CD4-positive, alpha-beta T cell treated with Interleukin-15 for 1 hour (primary cell): ENCODE data around the gene TMEM126A.
"Not testable (repeated sequence)": the region's sequence is repeated elsewhere in the genome, so short reads cannot be mapped to it uniquely, and the experiment has no call there.

Experiments
- DNase-seq: peaks from one replicate; pipeline ENCODE4 v3.0.0-alpha.2; 2020

Gene TMEM126A

DNA sequence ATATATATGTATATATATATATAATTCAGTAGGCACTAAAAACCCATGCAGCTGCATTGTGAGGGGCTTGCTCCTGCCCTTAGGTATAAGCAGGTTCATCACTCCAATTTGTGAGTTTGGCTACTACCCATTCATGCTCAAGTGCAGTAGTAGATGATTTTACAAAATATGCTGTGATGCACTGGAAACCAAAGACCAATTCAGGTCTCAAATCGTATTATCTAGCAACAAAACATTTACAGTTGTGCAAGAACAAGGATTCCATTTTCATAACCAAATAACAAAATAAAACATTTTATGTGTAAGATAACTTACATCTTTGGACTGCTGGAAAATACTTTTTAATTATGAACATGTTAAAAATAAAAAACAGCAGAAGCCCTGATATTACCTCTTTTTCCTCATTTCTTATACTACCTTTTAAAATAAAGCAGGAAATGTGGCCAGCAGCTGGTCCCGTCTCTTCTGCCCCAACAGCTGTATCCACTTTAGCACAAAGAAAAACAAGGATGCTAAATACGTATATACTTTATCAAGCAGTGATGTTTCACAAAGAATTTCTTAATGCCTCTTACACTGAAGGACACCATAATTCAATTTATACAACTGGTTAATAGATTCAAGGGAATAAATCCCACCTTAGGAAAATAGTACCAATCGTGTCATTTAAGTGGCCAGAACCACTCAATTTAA is 14.4 kb downstream of the TMEM126A start:
- DNase-seq = no peak

DNA sequence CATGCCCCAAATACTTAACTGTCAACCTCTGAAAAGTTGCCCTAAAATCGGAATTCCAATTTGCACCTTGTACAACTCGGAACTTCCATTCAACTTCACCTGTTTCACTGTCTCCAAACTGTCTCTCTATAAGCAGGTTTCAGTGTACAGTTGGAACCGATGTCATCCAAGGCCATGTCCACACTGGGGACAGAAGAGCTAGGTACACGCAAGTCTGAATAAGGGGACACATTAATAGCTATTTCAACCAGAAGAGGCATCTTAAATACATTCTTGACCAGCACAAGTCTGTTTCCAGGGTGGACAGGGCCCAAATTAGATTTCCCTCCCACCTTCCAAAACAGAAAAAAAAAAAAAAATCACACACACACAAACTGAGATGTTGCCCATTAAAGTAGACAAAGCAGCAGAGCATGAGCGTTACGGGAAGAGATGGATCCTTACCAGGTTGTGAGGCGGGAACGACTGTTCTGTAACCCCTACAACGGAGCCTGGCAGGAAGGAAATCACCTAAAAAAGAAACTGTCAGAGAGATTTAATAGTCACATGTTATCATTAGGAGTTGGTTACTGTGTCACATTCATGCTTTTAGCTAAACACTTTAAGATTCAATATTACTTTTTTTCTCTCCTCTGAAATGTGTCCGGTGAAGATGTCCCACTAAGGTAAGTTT is 15.4 kb downstream of the TMEM126A start:
- DNase-seq = no peak

DNA sequence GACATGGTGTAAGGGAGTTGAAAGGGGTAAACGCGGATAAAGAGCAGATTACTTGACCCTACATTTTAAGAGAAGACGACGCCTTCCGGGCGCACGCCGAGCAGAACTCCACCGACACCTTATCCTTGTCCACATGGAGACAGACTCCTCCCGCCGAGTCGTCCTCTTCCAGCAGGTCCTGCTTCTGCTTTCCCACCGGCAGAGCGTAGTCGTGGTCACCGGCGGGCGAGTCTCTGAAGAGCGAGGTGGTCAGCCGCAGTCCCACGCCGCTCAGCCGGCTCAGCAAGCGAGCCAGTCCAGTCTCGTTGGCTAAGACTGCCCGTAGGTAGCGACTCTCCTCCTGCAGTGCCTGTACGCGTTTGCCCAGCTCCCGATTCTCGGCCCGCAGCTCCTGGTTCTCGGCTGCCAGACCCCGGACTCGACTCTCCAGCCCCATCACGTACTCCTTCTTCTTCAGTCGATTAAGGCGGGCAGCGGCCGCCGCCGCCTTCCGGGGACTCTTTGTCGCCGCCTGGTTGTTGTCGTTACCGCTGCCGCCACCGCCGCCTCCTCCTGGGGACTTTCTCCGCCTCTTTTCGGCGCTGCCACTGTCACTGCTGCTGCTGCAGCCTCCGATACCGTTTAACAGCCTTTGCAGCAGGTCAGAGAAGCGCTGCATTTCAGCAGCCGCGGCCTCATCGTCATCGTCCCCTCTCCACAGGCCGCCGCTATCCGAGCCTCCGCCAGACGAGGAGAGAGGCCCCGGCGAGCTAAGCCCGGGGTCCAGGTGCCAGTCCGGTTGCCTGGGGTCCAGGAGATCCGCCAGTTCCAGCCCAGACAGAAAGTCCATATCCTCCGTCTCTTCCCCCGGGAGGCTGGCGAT is 16.2 kb downstream of the TMEM126A start:
- peak; percentile 89 for DNase-seq

DNA sequence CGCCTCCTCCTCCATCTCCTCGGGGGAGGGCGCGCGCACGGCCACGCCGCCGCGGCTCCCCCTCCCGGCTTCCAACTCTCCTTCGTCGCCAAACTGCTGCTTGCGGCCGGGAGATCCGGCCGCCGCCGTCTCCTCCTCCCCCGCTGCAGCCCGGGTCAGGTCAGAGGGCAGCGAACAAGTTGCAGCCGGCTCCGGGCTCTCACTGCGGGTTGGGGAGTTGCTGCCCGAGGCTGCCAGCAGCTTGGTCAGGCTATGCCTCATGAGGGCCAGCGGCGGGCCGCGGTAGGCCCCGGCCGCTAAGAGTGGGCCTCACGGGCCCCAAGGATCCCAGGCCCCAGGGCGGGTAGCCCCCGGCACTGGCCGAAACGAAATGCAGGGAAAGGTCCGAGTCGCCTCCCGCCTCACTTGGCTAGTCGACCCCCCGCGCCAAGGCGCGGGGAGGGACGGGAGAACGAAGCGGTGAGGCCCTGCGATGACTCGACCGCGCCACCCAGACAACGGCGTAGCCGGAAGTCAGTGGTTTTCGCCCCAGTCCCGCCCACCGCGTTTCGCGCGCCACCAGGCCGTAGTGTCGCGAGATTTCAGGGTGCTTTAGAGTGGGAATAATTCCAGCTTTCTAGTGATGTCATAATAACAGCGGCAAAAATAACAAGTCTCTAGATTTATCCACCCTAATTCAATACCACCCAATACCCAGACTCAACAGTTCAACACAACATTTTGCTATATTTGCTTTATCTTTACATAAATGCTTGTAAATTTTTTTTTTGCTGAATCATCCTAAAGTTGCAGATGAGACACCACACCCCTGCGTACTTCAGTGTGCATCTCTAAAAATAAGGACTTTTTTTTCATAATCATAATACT is 17.1 kb downstream of the TMEM126A start, which contains the start of gene CREBZF:
Gene CREBZF (minus strand): TSS at position 515 of the 867 bp plus-strand sequence. CDS start 254 bp downstream, at position 261.
- peak; percentile 93 for DNase-seq

DNA sequence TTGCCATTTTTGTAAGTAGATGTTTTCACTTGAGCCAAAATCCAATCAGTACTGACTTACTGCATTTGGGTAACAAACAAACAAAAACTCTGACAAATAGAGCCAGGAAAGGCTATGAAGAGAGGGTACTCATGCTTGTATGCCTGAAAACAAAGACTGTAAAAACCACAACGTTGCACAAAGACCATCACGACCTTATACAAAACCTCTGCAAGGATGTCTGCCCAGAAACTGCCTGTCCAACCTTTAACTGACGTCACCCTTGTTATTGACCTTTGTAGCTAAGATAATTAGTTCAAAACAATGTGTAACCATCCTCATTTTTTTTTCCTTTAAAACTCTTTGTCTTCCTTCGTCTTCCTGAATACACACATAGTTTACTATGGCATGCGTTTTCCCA is 18.0 kb downstream of the TMEM126A start:
- DNase-seq = no peak

DNA sequence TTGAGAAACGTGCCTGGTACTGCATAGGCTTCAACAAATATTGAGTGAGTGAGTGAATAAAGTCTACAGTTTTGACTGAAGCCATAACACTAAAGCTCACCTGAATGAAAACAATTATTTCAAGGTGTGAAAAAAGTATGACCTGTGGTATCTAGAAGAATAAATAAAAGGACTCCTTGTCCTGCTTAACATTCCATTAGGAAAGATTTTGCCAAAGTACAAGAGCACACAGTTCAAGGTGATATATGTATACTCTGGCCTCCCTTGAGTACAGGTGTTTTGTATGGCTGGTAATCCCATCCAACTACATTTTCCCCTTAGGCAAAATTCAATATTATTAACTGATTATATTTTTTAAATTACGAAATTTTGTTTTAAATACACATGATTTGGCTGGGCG is 18.9 kb downstream of the TMEM126A start:
- no peak for DNase-seq

DNA sequence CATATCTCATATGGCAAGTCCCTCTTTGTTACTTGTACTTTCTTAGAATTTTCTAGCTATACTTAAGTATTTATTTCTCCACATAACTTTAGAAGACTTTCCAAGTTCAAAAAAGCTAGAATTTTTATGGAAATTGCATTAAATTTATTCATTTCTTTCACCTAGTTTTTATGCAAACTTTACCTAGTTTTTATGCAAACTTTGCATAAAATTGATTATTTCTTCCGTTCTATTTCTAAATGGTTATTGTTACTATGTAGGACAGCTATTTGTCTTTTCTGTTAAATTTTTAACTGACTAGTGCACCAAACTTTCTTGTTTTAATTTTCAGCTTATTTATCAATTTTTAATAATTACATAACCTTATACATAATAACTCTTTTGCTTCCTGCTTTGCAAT is 20.4 kb downstream of the TMEM126A start:
- no peak for DNase-seq

DNA sequence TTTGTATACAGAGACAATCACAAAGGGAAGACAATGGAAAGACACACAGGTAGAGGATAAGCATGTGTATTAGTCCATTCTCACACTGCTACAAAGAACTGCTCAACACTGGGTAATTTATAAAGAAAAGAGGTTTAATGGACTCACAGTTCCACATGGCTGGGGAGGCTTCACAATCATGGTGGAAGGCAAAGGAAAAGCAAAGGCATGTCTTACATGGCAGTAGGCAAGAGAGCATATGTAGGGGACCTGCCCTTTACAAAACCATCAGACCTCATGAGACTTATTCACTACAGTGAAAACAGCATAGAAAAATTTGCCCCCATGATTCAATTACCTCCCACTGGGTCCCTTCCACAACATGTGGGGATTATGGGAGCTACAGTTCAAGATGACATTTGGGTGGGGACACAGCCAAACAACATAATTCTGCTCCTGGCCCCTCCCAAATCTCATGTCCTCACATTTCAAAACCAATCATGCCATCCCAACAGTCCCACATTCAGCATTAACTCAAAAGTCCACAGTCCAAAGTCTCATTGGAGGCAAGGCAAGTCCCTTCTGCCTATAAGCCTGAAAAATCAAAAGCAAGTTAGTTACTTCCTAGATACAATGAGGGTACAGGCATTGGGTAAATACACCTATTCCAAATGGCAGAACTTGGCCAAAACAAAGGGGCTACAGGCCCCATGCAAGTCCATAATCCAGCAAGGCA is 23.3 kb downstream of the TMEM126A start:
- not testable (repeated sequence) for DNase-seq

DNA sequence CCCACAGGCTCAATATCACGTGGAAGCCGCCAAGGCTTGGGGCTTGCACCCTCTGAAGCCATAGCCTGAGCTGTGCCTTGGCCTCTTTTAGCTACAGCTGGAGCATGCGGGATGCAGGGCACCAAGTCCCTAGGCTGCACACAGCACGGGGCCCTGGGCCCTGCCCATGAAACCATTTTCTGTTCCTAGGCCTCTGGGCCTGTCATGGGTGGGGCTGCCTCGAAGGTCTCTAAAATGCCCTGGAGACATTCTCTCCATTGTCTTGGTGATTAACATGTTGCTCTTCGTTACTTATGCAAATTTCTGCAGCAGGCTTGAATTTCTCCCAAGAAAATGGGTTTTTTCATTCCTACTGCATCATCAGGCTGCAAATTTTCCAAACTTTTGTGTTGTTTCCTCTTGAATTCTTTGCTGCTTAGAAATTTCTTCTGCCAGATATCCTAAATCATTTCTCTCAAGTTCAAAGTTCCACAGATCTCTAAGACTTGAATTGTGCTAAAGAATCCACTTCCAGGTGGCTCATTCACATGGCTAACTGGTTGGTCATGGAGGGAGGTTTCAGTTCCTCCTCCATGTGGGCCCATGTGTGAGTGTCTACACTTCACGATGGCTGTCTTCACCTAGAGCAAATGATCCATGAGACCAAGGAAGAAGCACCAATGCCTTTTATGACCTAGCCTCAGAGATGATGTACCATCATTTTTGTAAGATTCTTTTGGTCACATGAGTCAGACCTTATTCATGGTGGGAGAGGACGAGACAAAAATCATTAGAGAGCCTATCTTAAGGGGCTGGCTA is 24.5 kb downstream of the TMEM126A start:
- DNase-seq = no peak

DNA sequence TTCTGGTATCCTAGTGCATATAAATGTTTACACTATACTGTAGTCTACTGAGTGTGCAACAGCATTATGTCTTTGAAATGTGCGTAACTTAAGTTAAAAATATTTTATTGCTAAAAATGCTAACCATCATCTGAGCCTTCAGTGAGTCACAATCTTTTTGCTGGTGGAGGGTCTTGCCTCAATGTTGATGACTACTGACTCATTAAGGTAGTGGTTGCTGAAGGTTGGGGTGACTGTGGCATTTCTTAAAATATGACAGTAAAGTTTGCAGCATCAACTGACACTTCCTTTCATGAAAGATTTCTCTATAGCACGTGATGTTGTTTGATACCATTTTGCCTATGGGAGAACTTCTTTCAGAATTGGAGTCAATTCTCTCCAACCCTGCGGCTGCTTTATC is 25.6 kb downstream of the TMEM126A start:
- no peak for DNase-seq

DNA sequence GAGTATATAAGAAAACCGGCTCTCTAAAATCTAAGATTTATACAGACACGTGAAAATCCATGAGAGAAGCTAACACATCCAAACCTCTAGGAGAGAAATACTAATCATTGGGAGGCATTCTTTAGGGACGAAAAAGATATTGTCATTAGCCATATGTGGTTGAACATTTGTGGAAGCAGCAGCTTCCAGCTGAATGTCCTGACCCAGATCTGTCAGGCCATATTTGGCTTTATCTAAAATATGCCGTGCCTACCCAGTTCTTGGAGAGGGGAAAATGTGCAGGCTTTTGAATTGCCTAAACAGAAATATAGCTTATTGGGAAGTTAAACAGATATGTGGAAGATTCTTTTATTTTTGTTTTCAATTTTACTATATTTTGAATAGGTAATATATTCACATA is 31.8 kb downstream of the TMEM126A start:
- no peak for DNase-seq

DNA sequence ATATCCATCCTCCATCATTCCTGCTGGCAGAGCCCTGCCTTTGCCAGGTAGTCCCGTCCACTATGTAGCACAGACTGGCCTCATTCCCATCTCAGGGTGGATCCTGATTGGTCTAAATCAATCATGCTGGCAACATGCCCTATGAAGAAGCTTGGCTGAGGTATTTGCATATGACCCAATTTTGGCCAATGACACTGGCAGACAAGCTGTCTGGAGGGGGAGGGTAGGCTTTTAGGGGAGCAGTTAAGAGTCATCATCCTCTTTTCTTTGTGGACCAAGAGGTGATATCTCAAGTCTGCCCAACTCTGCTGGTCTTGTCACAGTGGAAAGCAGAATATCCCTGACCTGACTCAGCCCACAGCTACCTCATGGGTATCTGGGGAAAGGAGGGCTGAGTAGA is 33.1 kb downstream of the TMEM126A start:
- no peak for DNase-seq

DNA sequence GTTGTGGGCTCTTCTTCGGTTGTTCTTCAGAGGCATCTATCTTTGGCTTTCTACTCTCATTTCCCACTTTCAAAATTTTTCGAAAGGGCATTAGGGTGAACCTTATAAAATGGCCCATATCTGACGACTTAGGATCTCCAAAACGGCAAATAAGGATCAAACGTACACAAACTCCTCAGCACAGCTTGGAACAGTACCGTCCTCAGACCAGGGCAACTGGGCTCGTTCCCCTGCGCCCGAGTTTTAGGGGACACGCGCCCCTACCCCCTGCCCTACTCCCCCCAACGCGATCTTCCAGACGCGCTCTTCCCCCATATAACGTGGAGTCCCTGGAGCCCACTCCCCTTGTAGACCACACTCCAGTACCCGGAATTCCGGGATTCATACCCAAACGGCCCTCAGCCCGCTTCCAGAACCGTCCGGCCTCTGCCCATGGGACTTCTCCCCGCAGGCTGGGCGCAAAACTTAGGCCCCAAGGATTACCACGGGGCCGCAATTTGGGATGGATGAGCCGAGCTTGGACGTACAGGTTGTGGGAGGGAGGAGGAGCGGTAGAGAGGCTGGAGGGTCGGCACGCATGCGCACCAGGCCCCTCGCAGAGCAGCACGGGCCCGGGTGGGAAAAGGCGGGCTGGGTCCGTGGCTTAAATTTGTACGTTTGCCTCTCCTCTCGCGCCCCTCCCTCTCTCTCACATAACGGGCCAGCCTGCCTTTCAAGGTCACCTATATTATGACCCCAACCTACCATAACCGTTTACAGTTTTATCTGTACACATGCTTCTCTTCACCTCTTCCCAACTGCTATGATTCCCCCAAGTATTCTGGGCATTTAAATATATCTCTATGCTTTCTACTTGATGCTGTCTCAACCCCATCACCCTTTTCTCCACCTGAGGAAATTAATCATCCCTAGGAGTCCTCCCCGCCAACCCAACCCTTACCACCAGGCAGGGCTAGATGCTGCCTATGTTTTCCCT is 34.9 kb downstream of the TMEM126A start:
- peak; percentile 73 for DNase-seq

DNA sequence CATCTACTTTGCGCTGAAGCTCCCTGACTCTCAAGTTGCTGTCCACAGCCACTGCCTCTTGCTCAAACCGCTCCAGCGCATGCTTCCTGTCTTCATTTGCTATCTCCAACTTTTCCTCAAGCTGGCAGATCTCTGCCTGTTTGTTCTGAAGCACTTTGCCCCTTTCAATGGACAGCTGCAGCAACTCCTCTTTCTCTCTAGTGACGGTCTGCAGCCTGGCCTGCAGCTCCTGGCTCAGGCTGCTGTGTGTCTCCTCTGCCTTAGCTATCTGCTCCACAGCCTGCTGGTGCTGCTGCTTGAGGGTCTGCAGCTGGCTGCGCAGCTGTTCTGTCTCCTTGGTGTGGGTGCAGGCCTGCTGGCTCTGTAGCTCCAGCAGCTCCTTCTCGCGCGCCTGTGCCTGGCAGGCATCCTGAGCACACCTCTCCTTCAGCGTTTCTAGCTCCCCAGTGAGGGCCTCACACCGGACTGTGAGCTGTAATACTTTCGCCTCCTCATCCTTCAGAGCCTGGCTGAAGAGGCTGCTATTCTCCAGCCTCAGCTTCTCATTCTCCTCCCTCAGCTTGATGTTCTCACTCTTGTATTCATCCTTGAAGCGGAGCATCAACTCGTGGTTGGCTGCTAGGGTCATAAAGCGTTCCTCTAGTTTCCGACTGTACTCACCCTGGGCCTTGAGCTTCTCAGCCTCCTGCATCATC is 37.5 kb downstream of the TMEM126A start:
- DNase-seq = no peak

DNA sequence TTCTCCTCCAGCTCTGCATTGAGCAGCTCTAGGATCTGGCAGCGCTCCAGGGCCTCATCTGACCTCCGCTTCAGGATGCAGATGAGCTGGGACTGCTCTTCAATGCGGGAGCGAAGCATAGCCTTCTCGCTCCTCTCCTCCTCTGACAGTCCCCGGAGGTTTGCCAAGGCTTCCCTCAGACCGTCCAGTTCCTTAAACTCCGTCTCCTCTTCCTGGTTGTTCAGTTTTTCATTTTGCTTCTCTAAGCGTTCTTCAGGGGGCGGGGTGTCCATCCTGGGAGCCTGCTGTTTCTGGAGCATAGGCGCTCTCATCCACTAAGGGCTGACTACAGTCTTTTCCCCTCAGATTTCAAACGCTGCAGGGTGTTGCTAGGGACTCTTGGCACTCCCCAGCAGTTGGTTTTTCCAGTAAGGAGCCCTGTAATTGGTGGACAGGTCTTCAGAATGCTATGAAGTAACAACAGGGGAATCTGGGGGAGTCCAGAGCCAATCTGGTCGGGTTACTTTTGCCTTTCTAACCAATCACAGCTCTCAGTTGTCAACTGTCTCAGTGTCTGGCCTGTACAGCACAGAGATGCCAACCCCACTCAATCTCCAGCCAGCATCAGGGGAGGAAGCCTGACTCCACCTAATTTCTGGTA is 38.2 kb downstream of the TMEM126A start, which contains the start of gene CCDC89:
Gene CCDC89 (minus strand): TSS at position 376 of the 640 bp plus-strand sequence. CDS start 65 bp downstream, at position 311.
- DNase-seq = no peak

DNA sequence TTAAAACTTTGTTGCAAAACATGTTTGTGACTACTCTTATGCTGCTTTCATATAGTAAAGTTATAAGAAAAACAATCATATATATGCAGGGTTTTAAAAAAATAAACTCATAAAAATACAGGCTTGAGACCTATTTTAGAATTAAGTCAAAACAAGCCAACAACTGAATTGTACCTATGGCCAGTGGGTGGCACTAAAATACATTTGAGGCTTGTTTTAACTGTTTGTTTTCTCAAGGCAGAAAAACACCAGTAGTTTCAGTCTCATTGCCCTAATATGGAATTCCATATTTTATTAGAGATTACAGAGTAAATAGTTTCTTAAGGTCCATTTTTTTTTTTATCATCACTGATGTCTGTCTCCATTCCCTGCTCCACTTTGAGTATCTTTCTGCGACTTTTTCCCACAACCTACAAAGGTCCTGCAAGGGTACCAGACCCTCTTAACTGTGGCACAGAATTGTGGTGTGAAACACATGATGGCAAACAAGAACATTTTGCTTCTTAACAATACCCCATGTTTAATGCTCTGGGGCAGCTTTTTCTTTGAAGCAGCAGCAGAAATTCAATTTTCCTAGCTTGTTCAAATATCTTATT is 46.7 kb downstream of the TMEM126A start:
- no peak for DNase-seq

DNA sequence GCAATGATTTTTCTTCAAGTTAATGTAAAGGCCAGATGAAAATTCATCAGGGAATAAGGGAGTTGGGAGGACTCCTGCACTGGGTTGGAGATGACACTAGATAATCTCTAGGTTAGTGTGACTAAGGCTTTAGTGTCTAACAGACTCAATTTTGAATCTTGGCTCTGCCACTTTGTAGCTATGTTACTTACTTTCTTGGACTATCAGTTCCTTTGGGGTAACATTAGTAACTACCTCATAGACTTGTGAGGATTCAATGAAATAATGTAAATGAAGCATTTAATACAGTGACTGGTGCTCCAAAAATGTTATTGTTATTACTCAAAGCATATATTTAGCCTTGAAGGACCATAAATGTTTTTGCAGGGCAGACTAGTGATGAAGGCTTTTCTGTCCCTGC is 47.8 kb downstream of the TMEM126A start:
- no peak for DNase-seq

DNA sequence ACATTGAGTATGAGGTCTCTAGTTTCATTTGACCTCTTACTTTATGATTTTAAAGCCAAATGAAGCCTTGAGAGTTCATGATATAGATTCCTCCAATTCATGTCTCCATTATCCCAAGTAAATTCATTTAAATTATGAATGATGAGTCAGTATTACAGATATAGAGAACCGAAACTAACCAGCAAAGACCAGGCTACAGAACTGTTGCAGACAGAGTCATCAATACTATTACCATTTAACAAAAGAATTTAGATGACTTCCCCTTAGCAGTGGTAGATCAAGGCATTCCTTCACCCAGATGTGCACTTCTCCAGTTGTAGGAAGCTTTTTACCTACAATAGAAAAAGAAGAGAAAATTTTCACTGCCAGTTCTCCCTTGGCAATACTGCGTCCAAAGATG is 50.0 kb downstream of the TMEM126A start:
- no peak for DNase-seq
